B cell (primary cell): Measurements from ENCODE around the gene RPL27. TPM values are rescaled to one million over a fixed set of nuclear protein-coding genes. Genes with fewer than 3 reads are reported as not detected.

Source experiments
- ATAC-seq: fragments of 200-7000 bp; cut with Tn5 transposase; one replicate; pipeline ENCODE4 v1.10.0; 2021; ENCODE audit warnings: low read depth, mild to moderate bottlenecking, moderate number of reproducible peaks, moderate library complexity
- CTCF ChIA-PET: fragments of 350-600 bp; sonication (Branson Sonifier 250); formaldehyde crosslinking; loops from one replicate; lab custom pipeline; 2021; ENCODE audit warnings: antibody characterized with exemption, inconsistent platforms; lab: Charles Lee
- POLR2A ChIA-PET: fragments of 350-600 bp; sonication (Branson Sonifier 250); formaldehyde crosslinking; loops from one replicate; lab custom pipeline; 2021; ENCODE audit warnings: antibody characterized with exemption; lab: Charles Lee
- DNase-seq: peaks from one replicate; pipeline ENCODE4 v3.0.0; 2013
- H2AFZ ChIP-seq: 2 replicates; pipeline ENCODE4 v1.6.1; 2012; ENCODE audit warnings: mild to moderate bottlenecking, low read depth, low read length; ENCODE audit not compliant: insufficient read depth, poor library complexity, severe bottlenecking
- H3K27ac ChIP-seq, 2 donors: 1 replicate in 1 of 2; 2 replicates in 1 of 2; pipeline ENCODE4 v1.5.1; 2012 to 2013; ENCODE audit warnings: low read length in 2 of 2, mild to moderate bottlenecking in 2 of 2, moderate library complexity in 1 of 2
- H3K27me3 ChIP-seq, 4 experiments: fragments of 200-600 bp in 1 of 4; sonication (generic) in 1 of 4; replicated peaks in 1 of 4; 1 replicate in 2 of 4; 2 replicates in 2 of 4; pipeline versions ENCODE4 v1.6.1 to v1.7.0; 2013 to 2016; ENCODE audit warnings: low read length in 3 of 4, mild to moderate bottlenecking in 2 of 4, mixed read lengths in 1 of 4, moderate library complexity in 1 of 4; ENCODE audit not compliant: insufficient read depth in 4 of 4, control insufficient read depth in 3 of 4; ENCODE audit errors: control extremely low read depth in 1 of 4
- H3K36me3 ChIP-seq, 2 experiments: replicated peaks in 1 of 2; 1 replicate in 1 of 2; 2 replicates in 1 of 2; pipeline versions ENCODE4 v1.6.1 to v1.7.1; 2013; ENCODE audit warnings: low read length in 1 of 2; ENCODE audit not compliant: insufficient read depth in 2 of 2, control insufficient read depth in 1 of 2; ENCODE audit errors: control extremely low read depth in 1 of 2, extremely low read depth in 1 of 2
- H3K4me1 ChIP-seq, 2 donors: fragments of 200-600 bp in 1 of 2; sonication (generic) in 1 of 2; 1 replicate in 1 of 2; 2 replicates in 1 of 2; pipeline versions ENCODE4 v1.5.1 to v1.6.1; 2013 to 2017; ENCODE audit warnings: low read length in 2 of 2; ENCODE audit not compliant: control insufficient read depth in 2 of 2, insufficient read depth in 2 of 2
- H3K4me2 ChIP-seq: replicated peaks from 2 replicates; pipeline ENCODE3; 2012; ENCODE audit warnings: mild to moderate bottlenecking, low read depth, low read length; ENCODE audit not compliant: poor library complexity, severe bottlenecking
- H3K4me3 ChIP-seq, 5 experiments: fragments of 200-600 bp in 1 of 5; sonication (generic) in 1 of 5; 1 replicate in 3 of 5; 2 replicates in 2 of 5; pipeline versions ENCODE4 v1.5.1 to v1.7.0; 2011 to 2016; ENCODE audit warnings: low read length in 4 of 5, mild to moderate bottlenecking in 4 of 5, low read depth in 2 of 5, control low read depth in 1 of 5, moderate library complexity in 1 of 5; ENCODE audit not compliant: insufficient read depth in 1 of 5; ENCODE audit errors: control extremely low read depth in 1 of 5, extremely low read depth in 1 of 5
- H3K79me2 ChIP-seq: fragments of 200-600 bp; sonication (generic); one replicate; pipeline ENCODE4 v1.6.0; 2016; ENCODE audit warnings: low read length; ENCODE audit not compliant: control insufficient read depth, insufficient read depth
- H3K9ac ChIP-seq: fragments of 200-600 bp; sonication (generic); 2 replicates; pipeline ENCODE4 v1.6.1; 2017; ENCODE audit warnings: mild to moderate bottlenecking, low read length, moderate library complexity
- H3K9me3 ChIP-seq, 3 donors: one replicate each; pipeline versions ENCODE4 v1.6.1 to v1.7.1; 2013; ENCODE audit warnings: low read length in 2 of 3; ENCODE audit not compliant: control insufficient read depth in 2 of 3, insufficient read depth in 1 of 3; ENCODE audit errors: control extremely low read depth in 1 of 3
- H4K20me1 ChIP-seq: 2 replicates; pipeline ENCODE4 v1.6.0; 2012; ENCODE audit warnings: mild to moderate bottlenecking, low read length; ENCODE audit not compliant: insufficient read depth, control insufficient read depth, poor library complexity, severe bottlenecking
- H3K27ac Mint-ChIP-seq: one replicate; pipeline ENCODE4 v1.8.0; 2021; ENCODE audit warnings: mixed read lengths
- H3K27me3 Mint-ChIP-seq: one replicate; pipeline ENCODE4 v1.8.0; 2021; ENCODE audit warnings: mixed read lengths
- H3K4me1 Mint-ChIP-seq: one replicate; pipeline ENCODE4 v1.8.0; 2021; ENCODE audit warnings: mixed read lengths
- H3K4me3 Mint-ChIP-seq: one replicate; pipeline ENCODE4 v1.8.0; 2021; ENCODE audit warnings: mixed read lengths
- H3K9me3 Mint-ChIP-seq: one replicate; pipeline ENCODE4 v1.8.0; 2022; ENCODE audit warnings: mixed read lengths; ENCODE audit not compliant: insufficient read depth
- CTCF ChIP-seq: fragments of 200-600 bp; IDR thresholded peaks from one replicate; pipeline ENCODE4 v1.8.0; 2022; ENCODE audit warnings: antibody characterized with exemption, mild to moderate bottlenecking
- EZH2 ChIP-seq: IDR thresholded peaks from 2 replicates; pipeline ENCODE4 v1.6.1; 2012; ENCODE audit warnings: borderline replicate concordance, low read depth, mild to moderate bottlenecking, moderate library complexity, low read length; ENCODE audit not compliant: insufficient read depth, poor library complexity, severe bottlenecking
- WGBS: methylation state at CpG from one replicate; pipeline ENCODE4 v1.1.5; 2013; ENCODE audit warnings: missing lambda C conversion rate; ENCODE audit not compliant: insufficient coverage; 5-methylcytosine and 5-hydroxymethylcytosine counted together
- intact Hi-C: fragments of 100-400 bp; cut with micrococcal nuclease; formaldehyde crosslinking; loops from one replicate; pipeline ENCODE4 v1.10.0; 2022
- polyA plus RNA-seq: library from polyadenylated mRNA; depleted of rRNA; stranded (reverse); fragments of >200 nt; gene quantifications from 2 replicates; pipeline ENCODE4 v1.2.3, GENCODE V29; 2012
- total RNA-seq, 2 donors: library from RNA; stranded (reverse); fragments of 120-200 nt in 1 of 2; gene quantifications; 1 replicate in 1 of 2; 2 replicates in 1 of 2; pipeline versions ENCODE4 v1.2.3 to v1.2.4, GENCODE V29; 2013 to 2022

The RPL27 gene
- total and polyA plus RNA-seq, 2 donors (not counting 1 experiment from before 2014, with no cell fraction given) = 1,087 to 3,493 TPM

- Histone ChIP-seq H2AFZ (peak within 1 kb of the TSS; percentile 86), H4K20me1 (no peaks in the 10 kb centered on the region), H3K27me3 (no peaks in the 10 kb centered on the region), H3K27ac (peak within 1 kb of the TSS; percentile 63 to 88), H3K4me2 (peak within 1 kb of the TSS; percentile 84), H3K4me1 (peaks cover 8 to 14% of the 10 kb centered on the region in 2 donors), H3K36me3 (peaks cover 0 to 20% of the 10 kb centered on the region in 2 experiments), H3K9me3 (no peaks in the 10 kb centered on the region), H3K9ac (peak within 1 kb of the TSS; percentile 77), H3K79me2 (peaks cover 3% of the 10 kb centered on the region), H3K4me3 (peak within 1 kb of the TSS; percentile 56 to 97 (median 83))
- ATAC-seq = peak; percentile 97
- Mint-ChIP-seq H3K4me3 (peak within 1 kb of the TSS; percentile 89), H3K9me3 (no peaks in the 10 kb centered on the region), H3K4me1 (peaks cover 17% of the 10 kb centered on the region), H3K27ac (peak within 1 kb of the TSS; percentile 90), H3K27me3 (no peaks in the 10 kb centered on the region)
- 0% methylated on average over 31 of the region's 43 CpGs for WGBS
- ChIA-PET POLR2A (interaction anchor here (0.6 to 0.9 kb wide), 4 partner anchors 13 to 131 kb away, joined by 3 to 15 read pairs (median 4); partner anchors contain the start of gene RPL27), CTCF (interaction anchor here (0.7 to 3.5 kb wide), 3 partner anchors 20 to 187 kb away, joined by 3 to 16 read pairs (median 3); partner anchors contain the start of gene RPL27)
- peak; percentile 95 for DNase-seq
- intact Hi-C loops = loop anchor here (1.0 kb wide), 2 partner anchors 16 to 34 kb away; partner anchors contain the start of genes PTGES3L, RPL27 and RUNDC1
- TF ChIP-seq CTCF (no peak), EZH2 (no peak)
Measured at GRCh38 chr17:42964161-42964932, 33.9 kb upstream of the RPL27 start, which contains the start of gene AARSD1. TSS of gene AARSD1 (minus strand) at chr17:42964454. CDS start at chr17:42964440, 14 bp downstream.

DNA sequence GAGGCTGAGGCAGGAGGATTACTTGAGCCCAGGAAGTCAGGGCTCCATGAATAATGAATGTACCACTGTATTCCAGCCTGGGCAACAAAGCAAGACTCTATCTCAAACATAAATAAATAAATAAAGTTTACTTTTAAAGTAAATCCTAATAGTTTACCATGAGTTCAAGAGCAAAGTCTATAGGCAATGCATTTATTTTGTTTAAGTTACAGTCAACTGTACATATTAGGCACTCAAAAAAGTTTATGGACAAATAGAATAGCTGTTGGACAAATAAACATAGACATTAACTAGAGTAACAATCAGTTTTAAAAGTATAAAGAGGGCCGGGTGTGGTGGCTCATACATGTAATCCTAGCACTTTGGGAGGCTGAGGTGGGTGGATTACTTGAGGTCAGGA, 30.3 kb upstream of the RPL27 start:
- Mint-ChIP-seq H3K9me3 (no peaks in the 10 kb centered on the region), H3K27me3 (no peaks in the 10 kb centered on the region), H3K4me1 (peaks cover 14% of the 10 kb centered on the region), H3K27ac (no peak overlapping the region), H3K4me3 (no peak overlapping the region)
- Histone ChIP-seq H3K79me2 (peaks cover 3% of the 10 kb centered on the region), H3K4me2 (no peak overlapping the region), H3K4me1 (peaks cover 8 to 14% of the 10 kb centered on the region in 2 donors), H3K36me3 (no peaks in the 10 kb centered on the region), H3K27me3 (no peaks in the 10 kb centered on the region), H3K9me3 (no peaks in the 10 kb centered on the region), H3K27ac (no peak overlapping the region), H2AFZ (no peak overlapping the region), H3K9ac (no peak overlapping the region), H4K20me1 (no peaks in the 10 kb centered on the region), H3K4me3 (no peak overlapping the region)
- TF ChIP-seq EZH2 = no peak
- TF ChIP-seq CTCF = no peak
- ChIA-PET CTCF (interaction anchor here (0.9 kb wide), 1 partner anchor 31 kb away, joined by 4 read pairs; the partner anchor contains the start of gene RPL27), POLR2A (no interaction called here)
- WGBS = no CpG with 5 or more reads among the region's 1 CpG
- DNase-seq (no peak), ATAC-seq (no peak)
- intact Hi-C loops = no loop called here
